ENCODE measurements around the gene CTSW. TPM values are rescaled to one million over a fixed set of nuclear protein-coding genes. Genes with fewer than 3 reads are reported as not detected.
A peak's percentile ranks its signal among the peaks of the same experiment; 100 is the strongest.

The CTSW gene
- total and polyA plus RNA-seq, 5 donors: 0.45 to 1.7 (median 0.71) TPM

GRCh38 chr11:65862191-65862735, 17.4 kb upstream of the CTSW start:
- no peaks in the 10 kb centered on the region for H3K27me3 ChIP-seq (ENCODE audit: control insufficient read depth, insufficient read depth)
- H3K4me1 ChIP-seq (ENCODE audit: control insufficient read depth, insufficient read depth, low read length): peaks cover 5% of the 10 kb centered on the region
- no peak overlapping the region for H3K4me3 ChIP-seq (ENCODE audit: low read length)
- H3K27ac ChIP-seq (ENCODE audit: low read length): no peak overlapping the region
- DNase-seq (peak; percentile 13 to 62 (median 54)), ATAC-seq (no peak)
- no peaks in the 10 kb centered on the region for H3K9me3 ChIP-seq (ENCODE audit: control insufficient read depth, low read length)
- 72% methylated on average over 5 of the region's 5 CpGs for WGBS
- intact Hi-C loops (cut with DNase I): no loop called here

- no peaks in the 10 kb centered on the region for H3K27me3 ChIP-seq (ENCODE audit: control insufficient read depth, insufficient read depth)
- no peaks in the 10 kb centered on the region for H3K9me3 ChIP-seq (ENCODE audit: control insufficient read depth, low read length)
- 85% methylated on average over 24 of the region's 24 CpGs for WGBS
- DNase-seq: peak; percentile 28 to 74 (median 55)
- ATAC-seq: no peak
- no peak overlapping the region for H3K4me3 ChIP-seq (ENCODE audit: low read length)
- H3K4me1 ChIP-seq (ENCODE audit: control insufficient read depth, insufficient read depth, low read length): peaks cover 5% of the 10 kb centered on the region
- intact Hi-C loops (cut with DNase I): no loop called here
- no peak overlapping the region for H3K27ac ChIP-seq (ENCODE audit: low read length)
These were observed 16.4 kb upstream of the CTSW start for GRCh38 chr11:65862941-65863888.

- H3K4me1 ChIP-seq (ENCODE audit: control insufficient read depth, insufficient read depth, low read length): peaks cover 5% of the 10 kb centered on the region
- no peaks in the 10 kb centered on the region for H3K27me3 ChIP-seq (ENCODE audit: control insufficient read depth, insufficient read depth)
- no peak overlapping the region for H3K27ac ChIP-seq (ENCODE audit: low read length)
- peak; percentile 14 to 31 (median 19) for DNase-seq
- no peaks in the 10 kb centered on the region for H3K9me3 ChIP-seq (ENCODE audit: control insufficient read depth, low read length)
- no peak for ATAC-seq
- WGBS: 84% methylated on average over 12 of the region's 12 CpGs
- intact Hi-C loops (cut with DNase I): no loop called here
- H3K4me3 ChIP-seq (ENCODE audit: low read length): no peak overlapping the region
These were observed 15.5 kb upstream of the CTSW start for GRCh38 chr11:65863889-65864705.

GRCh38 chr11:65864706-65865471, 14.7 kb upstream of the CTSW start:
- Histone ChIP-seq H3K27ac (ENCODE audit: low read length) (no peak overlapping the region), H3K4me1 (ENCODE audit: control insufficient read depth, insufficient read depth, low read length) (peaks cover 3% of the 10 kb centered on the region), H3K4me3 (ENCODE audit: low read length) (no peak overlapping the region), H3K9me3 (ENCODE audit: control insufficient read depth, low read length) (no peaks in the 10 kb centered on the region), H3K27me3 (ENCODE audit: control insufficient read depth, insufficient read depth) (no peaks in the 10 kb centered on the region)
- DNase-seq: peak; percentile 11 to 49 (median 46)
- WGBS: 77% methylated on average over 18 of the region's 18 CpGs
- intact Hi-C loops (cut with DNase I): no loop called here
- ATAC-seq: no peak

- DNase-seq: peak; percentile 8 to 46 (median 46)
- Histone ChIP-seq H3K9me3 (ENCODE audit: control insufficient read depth, low read length) (no peaks in the 10 kb centered on the region), H3K27ac (ENCODE audit: low read length) (no peak overlapping the region), H3K4me1 (ENCODE audit: control insufficient read depth, insufficient read depth, low read length) (peaks cover 2% of the 10 kb centered on the region), H3K27me3 (ENCODE audit: control insufficient read depth, insufficient read depth) (no peaks in the 10 kb centered on the region), H3K4me3 (ENCODE audit: low read length) (no peak overlapping the region)
- 73% methylated on average over 9 of the region's 9 CpGs for WGBS
- no peak for ATAC-seq
- intact Hi-C loops (cut with DNase I): no loop called here
These were observed 14.0 kb upstream of the CTSW start for GRCh38 chr11:65865550-65866172.

- WGBS: 80% methylated on average over 21 of the region's 21 CpGs
- Histone ChIP-seq H3K27ac (ENCODE audit: low read length) (no peak overlapping the region), H3K9me3 (ENCODE audit: control insufficient read depth, low read length) (no peaks in the 10 kb centered on the region), H3K4me3 (ENCODE audit: low read length) (no peak overlapping the region), H3K27me3 (ENCODE audit: control insufficient read depth, insufficient read depth) (no peaks in the 10 kb centered on the region), H3K4me1 (ENCODE audit: control insufficient read depth, insufficient read depth, low read length) (peaks cover 5% of the 10 kb centered on the region)
- ATAC-seq (no peak), DNase-seq (peak; percentile 17 to 60 (median 57))
- intact Hi-C loops (cut with DNase I): no loop called here
These were observed 12.9 kb upstream of the CTSW start for GRCh38 chr11:65866509-65867283.

- H3K4me1 ChIP-seq (ENCODE audit: control insufficient read depth, insufficient read depth, low read length): peaks cover 5% of the 10 kb centered on the region
- WGBS: 54% methylated on average over 29 of the region's 29 CpGs
- H3K27ac ChIP-seq (ENCODE audit: low read length): no peak overlapping the region
- H3K4me3 ChIP-seq (ENCODE audit: low read length): no peak overlapping the region
- no peaks in the 10 kb centered on the region for H3K27me3 ChIP-seq (ENCODE audit: control insufficient read depth, insufficient read depth)
- no peaks in the 10 kb centered on the region for H3K9me3 ChIP-seq (ENCODE audit: control insufficient read depth, low read length)
- intact Hi-C loops (cut with DNase I): no loop called here
- peak; percentile 28 to 78 (median 75) for DNase-seq
- ATAC-seq: no peak
These were observed 12.2 kb upstream of the CTSW start for GRCh38 chr11:65867284-65868071.

GRCh38 chr11:65868076-65868667, 11.5 kb upstream of the CTSW start:
- Histone ChIP-seq H3K27ac (ENCODE audit: low read length) (no peak overlapping the region), H3K4me1 (ENCODE audit: control insufficient read depth, insufficient read depth, low read length) (peaks cover 5% of the 10 kb centered on the region), H3K4me3 (ENCODE audit: low read length) (no peak overlapping the region), H3K27me3 (ENCODE audit: control insufficient read depth, insufficient read depth) (no peaks in the 10 kb centered on the region), H3K9me3 (ENCODE audit: control insufficient read depth, low read length) (no peaks in the 10 kb centered on the region)
- intact Hi-C loops (cut with DNase I): no loop called here
- ATAC-seq: no peak
- peak; percentile 25 to 66 (median 64) for DNase-seq
- 84% methylated on average over 19 of the region's 19 CpGs for WGBS

- Histone ChIP-seq H3K4me3 (ENCODE audit: low read length) (no peak overlapping the region), H3K27me3 (ENCODE audit: control insufficient read depth, insufficient read depth) (no peaks in the 10 kb centered on the region), H3K4me1 (ENCODE audit: control insufficient read depth, insufficient read depth, low read length) (peaks cover 5% of the 10 kb centered on the region), H3K27ac (ENCODE audit: low read length) (no peak overlapping the region), H3K9me3 (ENCODE audit: control insufficient read depth, low read length) (no peaks in the 10 kb centered on the region)
- DNase-seq: peak in 1 of 3 donors; percentile 25
- intact Hi-C loops (cut with DNase I): no loop called here
- ATAC-seq: no peak
- 95% methylated on average over 3 of the region's 3 CpGs for WGBS
These were observed 10.7 kb upstream of the CTSW start for GRCh38 chr11:65868907-65869306.
